HEK293 (cell line): Measurements from ENCODE around the gene FUBP3.

ENCODE experiments used
- BCL6B ChIP-seq: fragments of 450-650 bp; formaldehyde crosslinking; IDR thresholded peaks from 2 replicates; pipeline ENCODE4 v1.5.1; 2017; ENCODE audit warnings: missing biosample characterization, missing genetic modification characterization
- KLF10 ChIP-seq: fragments of 450-650 bp; IDR thresholded peaks from 2 replicates; pipeline ENCODE4 v1.5.1; 2018; ENCODE audit warnings: missing biosample characterization, mild to moderate bottlenecking, missing genetic modification characterization
- KLF9 ChIP-seq: fragments of 450-650 bp; formaldehyde crosslinking; IDR thresholded peaks from 2 replicates; pipeline ENCODE4 v1.5.1; 2016; ENCODE audit warnings: missing biosample characterization, missing genetic modification characterization, low read depth
- MEIS1 ChIP-seq: sonication (generic); formaldehyde crosslinking; IDR thresholded peaks from 2 replicates; pipeline ENCODE4 v1.8.1; 2022; ENCODE audit warnings: missing genetic modification reagents, mild to moderate bottlenecking, borderline replicate concordance
- PRDM4 ChIP-seq: fragments of 450-650 bp; formaldehyde crosslinking; IDR thresholded peaks from 2 replicates; pipeline ENCODE4 v1.5.1; 2017; ENCODE audit warnings: missing biosample characterization, missing genetic modification characterization
- SALL2 ChIP-seq: fragments of 450-650 bp; formaldehyde crosslinking; IDR thresholded peaks from 2 replicates; pipeline ENCODE4 v1.5.0; 2017; ENCODE audit warnings: missing biosample characterization, mild to moderate bottlenecking, missing genetic modification characterization, borderline replicate concordance
- SETDB1 ChIP-seq: IDR thresholded peaks from one replicate; pipeline ENCODE4 v1.6.1; 2017; ENCODE audit warnings: mild to moderate bottlenecking, low read length, moderate library complexity, mixed read lengths; ENCODE audit not compliant: insufficient read length
- TSHZ1 ChIP-seq: fragments of 450-650 bp; formaldehyde crosslinking; IDR thresholded peaks from 2 replicates; pipeline ENCODE4 v1.5.1; 2016; ENCODE audit warnings: missing biosample characterization, missing genetic modification characterization, borderline replicate concordance
- ZBTB26 ChIP-seq: fragments of 450-650 bp; formaldehyde crosslinking; optimal IDR thresholded peaks from 2 replicates; pipeline ENCODE3; 2016; ENCODE audit warnings: missing biosample characterization, mild to moderate bottlenecking, missing genetic modification characterization
- ZBTB7A ChIP-seq: fragments of 450-650 bp; formaldehyde crosslinking; IDR thresholded peaks from 2 replicates; pipeline ENCODE4 v1.5.1; 2016; ENCODE audit warnings: low read depth, missing biosample characterization, missing genetic modification characterization
- ZBTB8A ChIP-seq: fragments of 450-650 bp; formaldehyde crosslinking; IDR thresholded peaks from 2 replicates; pipeline ENCODE4 v1.5.1; 2016; ENCODE audit warnings: missing biosample characterization, missing genetic modification characterization
- ZFP41 ChIP-seq: fragments of 450-650 bp; formaldehyde crosslinking; IDR thresholded peaks from 2 replicates; pipeline ENCODE4 v1.5.1; 2016; ENCODE audit warnings: missing biosample characterization, missing genetic modification characterization, borderline replicate concordance
- ZNF138 ChIP-seq: fragments of 450-650 bp; formaldehyde crosslinking; IDR thresholded peaks from 2 replicates; pipeline ENCODE4 v1.5.1; 2016; ENCODE audit warnings: missing biosample characterization, missing genetic modification characterization, borderline replicate concordance
- ZNF169 ChIP-seq: fragments of 450-650 bp; formaldehyde crosslinking; IDR thresholded peaks from 2 replicates; pipeline ENCODE4 v1.5.1; 2016; ENCODE audit warnings: missing biosample characterization, missing genetic modification characterization
- ZNF239 ChIP-seq: fragments of 450-650 bp; formaldehyde crosslinking; IDR thresholded peaks from 2 replicates; pipeline ENCODE4 v1.5.1; 2016; ENCODE audit warnings: missing biosample characterization, missing genetic modification characterization
- ZNF280D ChIP-seq: fragments of 450-650 bp; formaldehyde crosslinking; IDR thresholded peaks from 2 replicates; pipeline ENCODE4 v1.5.1; 2016; ENCODE audit warnings: missing biosample characterization, missing genetic modification characterization
- ZNF302 ChIP-seq: fragments of 450-650 bp; formaldehyde crosslinking; IDR thresholded peaks from 2 replicates; pipeline ENCODE4 v1.5.1; 2016; ENCODE audit warnings: missing biosample characterization, missing genetic modification characterization, low read depth
- ZNF394 ChIP-seq: fragments of 450-650 bp; formaldehyde crosslinking; IDR thresholded peaks from 2 replicates; pipeline ENCODE4 v1.5.1; 2016; ENCODE audit warnings: missing biosample characterization, missing genetic modification characterization, mild to moderate bottlenecking, moderate library complexity, borderline replicate concordance
- ZNF416 ChIP-seq: fragments of 450-650 bp; formaldehyde crosslinking; IDR thresholded peaks from 2 replicates; pipeline ENCODE4 v1.5.1; 2016; ENCODE audit warnings: missing biosample characterization, missing genetic modification characterization
- ZNF426 ChIP-seq: fragments of 450-650 bp; formaldehyde crosslinking; IDR thresholded peaks from 2 replicates; pipeline ENCODE4 v1.5.1; 2017; ENCODE audit warnings: missing biosample characterization, missing genetic modification characterization, mild to moderate bottlenecking, inconsistent platforms, moderate library complexity
- ZNF473 ChIP-seq: fragments of 450-650 bp; formaldehyde crosslinking; IDR thresholded peaks from 2 replicates; pipeline ENCODE4 v1.5.1; 2017; ENCODE audit warnings: missing biosample characterization, missing genetic modification characterization
- ZNF510 ChIP-seq: fragments of 450-650 bp; formaldehyde crosslinking; IDR thresholded peaks from 2 replicates; pipeline ENCODE4 v1.5.1; 2018; ENCODE audit warnings: mild to moderate bottlenecking, missing genetic modification characterization, missing biosample characterization; ENCODE audit not compliant: insufficient replicate concordance
- ZNF521 ChIP-seq: fragments of 450-650 bp; formaldehyde crosslinking; IDR thresholded peaks from 2 replicates; pipeline ENCODE4 v1.5.1; 2017; ENCODE audit warnings: missing biosample characterization, mild to moderate bottlenecking, missing genetic modification characterization
- ZNF596 ChIP-seq: fragments of 450-650 bp; IDR thresholded peaks from 2 replicates; pipeline ENCODE4 v1.5.0; 2018; ENCODE audit warnings: missing biosample characterization, mild to moderate bottlenecking, missing genetic modification characterization, moderate library complexity
- ZNF629 ChIP-seq: fragments of 450-650 bp; formaldehyde crosslinking; IDR thresholded peaks from 2 replicates; pipeline ENCODE4 v1.5.1; 2017; ENCODE audit warnings: missing biosample characterization, missing genetic modification characterization
- ZNF660 ChIP-seq: fragments of 450-650 bp; IDR thresholded peaks from 2 replicates; pipeline ENCODE4 v1.5.1; 2018; ENCODE audit warnings: missing biosample characterization, mild to moderate bottlenecking, missing genetic modification characterization
- ZNF777 ChIP-seq: fragments of 450-650 bp; formaldehyde crosslinking; IDR thresholded peaks from 2 replicates; pipeline ENCODE4 v1.5.1; 2017; ENCODE audit warnings: missing biosample characterization, missing genetic modification characterization, borderline replicate concordance
- ZNF837 ChIP-seq: fragments of 450-650 bp; formaldehyde crosslinking; IDR thresholded peaks from 2 replicates; pipeline ENCODE4 v1.5.1; 2016; ENCODE audit warnings: missing biosample characterization, missing genetic modification characterization
- ZNF843 ChIP-seq: fragments of 450-650 bp; formaldehyde crosslinking; IDR thresholded peaks from 2 replicates; pipeline ENCODE4 v1.5.1; 2016; ENCODE audit warnings: missing biosample characterization, missing genetic modification characterization
- ZSCAN30 ChIP-seq: fragments of 450-650 bp; IDR thresholded peaks from 2 replicates; pipeline ENCODE4 v1.5.1; 2018; ENCODE audit warnings: missing biosample characterization, mild to moderate bottlenecking, missing genetic modification characterization, moderate library complexity

Gene FUBP3

GRCh38 chr9:130570208-130570607 is 9.2 kb upstream of the FUBP3 start (continued):
- TF ChIP-seq ZNF280D (tag by site-specific recombination), result no peak
- no peak for TF ChIP-seq ZNF169
- TF ChIP-seq ZBTB8A (tag by site-specific recombination), result no peak
- no peak for TF ChIP-seq ZNF596
- TF ChIP-seq SALL2, result no peak
- TF ChIP-seq ZNF302 (tag by site-specific recombination), result no peak
- TF ChIP-seq TSHZ1 (tag by site-specific recombination), result no peak; the same call in 1 of the 2 replicates
- no peak for TF ChIP-seq ZNF510
- TF ChIP-seq ZNF660 (tag by site-specific recombination), result no peak
- TF ChIP-seq ZNF629 (tag by site-specific recombination), result peak; percentile 56; the same call in 1 of the 2 replicates
- TF ChIP-seq ZNF521 (tag by site-specific recombination), result no peak
- TF ChIP-seq ZNF777 (tag by site-specific recombination), result no peak
- no peak for TF ChIP-seq ZNF473 (tag by site-specific recombination)
- no peak for TF ChIP-seq KLF9 (tag by site-specific recombination)
- TF ChIP-seq ZNF843, result no peak
- TF ChIP-seq ZSCAN30 (tag by site-specific recombination), result no peak
- no peak for TF ChIP-seq ZBTB7A (tag by site-specific recombination)
- no peak for TF ChIP-seq ZNF239 (tag by site-specific recombination)
- TF ChIP-seq BCL6B (tag by site-specific recombination), result peak; percentile 90
- TF ChIP-seq ZNF394, result peak; percentile 79
- no peak for TF ChIP-seq ZNF416 (tag by site-specific recombination)
- TF ChIP-seq SETDB1, result no peak
- TF ChIP-seq ZFP41, result no peak
- no peak for TF ChIP-seq MEIS1 (CRISPR knock-in tag)
- TF ChIP-seq ZBTB26 (tag by site-specific recombination), result peak; percentile 10
- no peak for TF ChIP-seq ZNF837 (tag by site-specific recombination)
- TF ChIP-seq ZNF426 (tag by site-specific recombination), result no peak
- TF ChIP-seq KLF10, result no peak
- TF ChIP-seq ZNF138 (tag by site-specific recombination), result no peak
- TF ChIP-seq PRDM4 (tag by site-specific recombination), result no peak
